Tibial nerve (tissue), 4 donors: Measurements from ENCODE around the gene CLECL1. TPM values are rescaled to one million over a fixed set of nuclear protein-coding genes. Genes with fewer than 3 reads are reported as not detected.

Experiments used
- DNase-seq, 2 donors: peaks; one replicate each; pipeline ENCODE4 v3.0.0-alpha.2; 2019; ENCODE audit warnings: low spot score in 2 of 2
- H3K27ac ChIP-seq, 4 donors: fragments of 200-600 bp; sonication (generic) in 3 of 4; one replicate each; pipeline ENCODE4 v1.5.1; 2017 to 2019; ENCODE audit warnings: mild to moderate bottlenecking in 1 of 4
- H3K27me3 ChIP-seq, 2 donors: fragments of 200-600 bp; sonication (generic) in 1 of 2; one replicate each; pipeline versions ENCODE4 v1.5.1 to v1.6.0; 2017 to 2019
- H3K36me3 ChIP-seq, 3 donors: fragments of 200-600 bp; sonication (generic); one replicate each; pipeline ENCODE4 v1.5.1; 2018 to 2019
- H3K4me1 ChIP-seq, 4 donors: fragments of 200-600 bp; sonication (generic) in 3 of 4; one replicate each; pipeline ENCODE4 v1.5.1; 2017 to 2019
- H3K4me3 ChIP-seq, 4 donors: fragments of 200-600 bp; sonication (generic) in 3 of 4; one replicate each; pipeline ENCODE4 v1.5.1; 2017 to 2019; ENCODE audit warnings: mild to moderate bottlenecking in 1 of 4, moderate library complexity in 1 of 4
- H3K9me3 ChIP-seq, 4 donors: fragments of 200-600 bp; sonication (generic) in 3 of 4; one replicate each; pipeline ENCODE4 v1.5.1; 2017 to 2019
- EP300 ChIP-seq, 2 donors: sonication (generic); formaldehyde crosslinking; IDR thresholded peaks; one replicate each; pipeline ENCODE4 v1.6.1; 2017; ENCODE audit warnings: antibody characterized with exemption in 2 of 2, mild to moderate bottlenecking in 1 of 2
- POLR2A ChIP-seq, 2 donors: fragments of 450-650 bp; IDR thresholded peaks; one replicate each; pipeline ENCODE4 v1.6.1; 2017; ENCODE audit warnings: antibody characterized with exemption in 2 of 2, mild to moderate bottlenecking in 2 of 2, moderate library complexity in 2 of 2
- WGBS, 2 donors: methylation state at CpG; one replicate each; pipeline ENCODE4 v1.1.5; 2018; 5-methylcytosine and 5-hydroxymethylcytosine counted together
- total RNA-seq, 4 donors: library from RNA; depleted of rRNA; stranded (reverse); fragments of >200 nt; gene quantifications; one replicate each; pipeline ENCODE4 v1.1.0, GENCODE V29; 2016
- TF ChIP-seq, protein P1 (sequence below), 5 experiments: fragments of 200-600 bp in 3 of 5; fragments of 450-650 bp in 2 of 5; sonication (generic) in 3 of 5; IDR thresholded peaks; one replicate each; pipeline ENCODE4 v1.5.1; 2016 to 2019; ENCODE audit warnings: antibody characterized with exemption in 5 of 5, mild to moderate bottlenecking in 3 of 5, moderate library complexity in 2 of 5

CLECL1 gene
- total RNA-seq, 4 donors from 2014 or later = not detected

GRCh38 chr12:9711664-9712063, 21.2 kb downstream of the CLECL1 start:
- DNase-seq = no peak
- no peaks in the 10 kb centered on the region for H3K27me3 ChIP-seq
- no peak overlapping the region for H3K4me3 ChIP-seq
- no peaks in the 10 kb centered on the region for H3K36me3 ChIP-seq
- no peak overlapping the region for H3K27ac ChIP-seq
- H3K4me1 ChIP-seq = peaks cover 0 to 6% (median 0%) of the 10 kb centered on the region in 4 donors
- TF ChIP-seq EP300 (IDR thresholded peaks at IDR 0.05) = no peak
- TF ChIP-seq POLR2A (IDR thresholded peaks at IDR 0.05) = no peak
- TF ChIP-seq, protein P1, sequence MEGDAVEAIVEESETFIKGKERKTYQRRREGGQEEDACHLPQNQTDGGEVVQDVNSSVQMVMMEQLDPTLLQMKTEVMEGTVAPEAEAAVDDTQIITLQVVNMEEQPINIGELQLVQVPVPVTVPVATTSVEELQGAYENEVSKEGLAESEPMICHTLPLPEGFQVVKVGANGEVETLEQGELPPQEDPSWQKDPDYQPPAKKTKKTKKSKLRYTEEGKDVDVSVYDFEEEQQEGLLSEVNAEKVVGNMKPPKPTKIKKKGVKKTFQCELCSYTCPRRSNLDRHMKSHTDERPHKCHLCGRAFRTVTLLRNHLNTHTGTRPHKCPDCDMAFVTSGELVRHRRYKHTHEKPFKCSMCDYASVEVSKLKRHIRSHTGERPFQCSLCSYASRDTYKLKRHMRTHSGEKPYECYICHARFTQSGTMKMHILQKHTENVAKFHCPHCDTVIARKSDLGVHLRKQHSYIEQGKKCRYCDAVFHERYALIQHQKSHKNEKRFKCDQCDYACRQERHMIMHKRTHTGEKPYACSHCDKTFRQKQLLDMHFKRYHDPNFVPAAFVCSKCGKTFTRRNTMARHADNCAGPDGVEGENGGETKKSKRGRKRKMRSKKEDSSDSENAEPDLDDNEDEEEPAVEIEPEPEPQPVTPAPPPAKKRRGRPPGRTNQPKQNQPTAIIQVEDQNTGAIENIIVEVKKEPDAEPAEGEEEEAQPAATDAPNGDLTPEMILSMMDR (IDR thresholded peaks at IDR 0.05) = no peak
- WGBS, 2 donors = 76 to 88% methylated on average over 1 of the region's 1 CpG
- H3K9me3 ChIP-seq = no peaks in the 10 kb centered on the region

DNA sequence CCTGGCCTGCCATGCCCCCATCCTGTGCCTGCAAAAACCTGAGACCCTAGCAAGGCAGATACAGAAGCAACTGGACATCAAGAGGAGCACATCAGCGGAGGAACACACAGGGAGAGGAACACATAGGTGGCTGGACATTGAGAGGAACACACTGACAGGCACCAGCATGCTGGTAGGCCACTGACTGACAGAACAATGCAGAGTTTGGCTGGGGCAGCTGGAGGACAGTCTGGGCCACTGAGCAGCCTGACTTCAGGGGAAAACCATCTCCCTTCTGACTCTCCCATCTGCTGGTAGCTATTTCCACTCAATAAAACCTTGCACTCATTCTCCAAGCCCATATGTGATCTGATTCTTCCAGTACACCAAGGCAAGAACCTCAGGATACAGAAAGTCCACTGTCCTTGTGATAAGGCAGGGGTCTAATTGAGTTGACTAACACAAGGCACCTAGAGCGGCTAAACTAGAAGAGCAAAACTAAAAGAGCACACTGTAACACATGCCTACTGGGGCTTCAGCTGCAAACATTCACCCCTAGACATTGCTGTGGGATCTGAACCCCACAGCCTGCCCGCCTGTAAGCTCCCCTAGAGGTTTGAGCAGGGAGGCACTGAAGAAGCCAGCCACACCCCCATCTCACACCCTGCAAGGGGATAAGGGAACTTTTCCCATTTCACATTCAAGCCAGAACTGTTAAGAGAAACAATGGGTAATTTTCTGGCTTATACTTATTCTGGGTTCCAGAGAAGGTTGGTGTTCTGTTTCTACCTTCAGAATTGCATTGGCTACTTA, 22.1 kb downstream of the CLECL1 start:
- TF ChIP-seq EP300 (IDR thresholded peaks at IDR 0.05) (no peak), POLR2A (IDR thresholded peaks at IDR 0.05) (no peak)
- TF ChIP-seq, protein P1 (IDR thresholded peaks at IDR 0.05) = no peak
- H3K36me3 ChIP-seq = no peaks in the 10 kb centered on the region
- H3K27me3 ChIP-seq = no peaks in the 10 kb centered on the region
- H3K27ac ChIP-seq = no peak overlapping the region
- H3K9me3 ChIP-seq = no peaks in the 10 kb centered on the region
- peaks cover 0 to 11% (median 0%) of the 10 kb centered on the region in 4 donors for H3K4me1 ChIP-seq
- DNase-seq = no peak
- H3K4me3 ChIP-seq = no peak overlapping the region
- 84 to 88% methylated on average over 3 of the region's 3 CpGs for WGBS, 2 donors

GRCh38 chr12:9708853-9709252, 24.0 kb downstream of the CLECL1 start:
- no peak for TF ChIP-seq EP300 (IDR thresholded peaks at IDR 0.05)
- TF ChIP-seq, protein P1 (IDR thresholded peaks at IDR 0.05) = no peak
- H3K4me3 ChIP-seq = no peak overlapping the region
- no peaks in the 10 kb centered on the region for H3K27me3 ChIP-seq
- no peaks in the 10 kb centered on the region for H3K9me3 ChIP-seq
- H3K36me3 ChIP-seq = no peaks in the 10 kb centered on the region
- peaks cover 0 to 12% (median 0%) of the 10 kb centered on the region in 4 donors for H3K4me1 ChIP-seq
- no peak for DNase-seq
- WGBS, 2 donors = 90 to 96% methylated on average over 3 of the region's 3 CpGs
- no peak overlapping the region for H3K27ac ChIP-seq

GRCh38 chr12:9707864-9708808, 24.8 kb downstream of the CLECL1 start:
- Histone ChIP-seq H3K27ac (peak overlapping the region in 1 of 4 donors; percentile 40), H3K36me3 (no peaks in the 10 kb centered on the region), H3K4me1 (peaks cover 0 to 12% (median 0%) of the 10 kb centered on the region in 4 donors), H3K9me3 (no peaks in the 10 kb centered on the region), H3K4me3 (no peak overlapping the region), H3K27me3 (no peaks in the 10 kb centered on the region)
- TF ChIP-seq EP300 (IDR thresholded peaks at IDR 0.05) = no peak
- TF ChIP-seq, protein P1 (IDR thresholded peaks at IDR 0.05) = peak; percentile 42 to 73 (median 56)
- DNase-seq = peak in 1 of 2 donors; percentile 40
- WGBS, 2 donors = 59 to 60% methylated on average over 12 of the region's 12 CpGs
